SH-SY5Y (cell line): ENCODE data around the gene PRKRA.

ENCODE experiments used
- GATA2 ChIP-seq: IDR thresholded peaks from 2 replicates; pipeline ENCODE4 v1.6.1; 2011; ENCODE audit warnings: mild to moderate bottlenecking, low read depth, low read length
- GATA3 ChIP-seq: IDR thresholded peaks from 2 replicates; pipeline ENCODE4 v1.6.1; 2011; ENCODE audit warnings: low read depth, mild to moderate bottlenecking, low read length, moderate library complexity

- TF ChIP-seq GATA2 (no peak), GATA3 (no peak)
These were observed 24.6 kb downstream of the PRKRA start for GRCh38 chr2:178426388-178426787.
